H1 (cell line): ENCODE measurements around the gene U2SURP. TPM values are rescaled to one million over a fixed set of nuclear protein-coding genes. Genes with fewer than 3 reads are reported as not detected.

Experiments
- CTCF ChIA-PET: fragments of 300-600 bp; sonication (Branson Sonifier 250); formaldehyde crosslinking; loops from one replicate; lab custom pipeline; 2021; ENCODE audit not compliant: partially characterized antibody; lab: Charles Lee
- POLR2A ChIA-PET: fragments of 300-600 bp; sonication (Branson Sonifier 250); formaldehyde crosslinking; loops from one replicate; lab custom pipeline; 2021; ENCODE audit warnings: inconsistent platforms; ENCODE audit not compliant: partially characterized antibody; lab: Charles Lee
- DNase-seq, 2 experiments: peaks; one replicate each; pipeline versions ENCODE4 v3.0.0 to v3.0.0-alpha.2; 2010 to 2022; ENCODE audit warnings: low spot score in 2 of 2, low read depth in 1 of 2, mixed read lengths in 1 of 2
- FAIRE-seq: peaks from 2 replicates; lab custom pipeline; 2011; peaks lifted over from hg19 to GRCh38; lab: Jason Lieb, UNC
- H2AFZ ChIP-seq: 2 replicates; pipeline ENCODE4 v1.8.1; 2012; ENCODE audit warnings: low read length, inconsistent platforms
- H2AK5ac ChIP-seq: 2 replicates; pipeline ENCODE4 v1.6.1; 2013; ENCODE audit warnings: low read depth, low read length
- H2BK120ac ChIP-seq: replicated peaks from 2 replicates; pipeline ENCODE3; 2013; ENCODE audit warnings: low read depth, low read length, inconsistent platforms
- H2BK12ac ChIP-seq: 2 replicates; pipeline ENCODE4 v1.6.1; 2013; ENCODE audit warnings: low read depth, low read length
- H2BK15ac ChIP-seq: 2 replicates; pipeline ENCODE4 v1.6.1; 2013; ENCODE audit warnings: low read length
- H2BK20ac ChIP-seq: 2 replicates; pipeline ENCODE4 v1.6.1; 2013; ENCODE audit warnings: low read length
- H2BK5ac ChIP-seq: 2 replicates; pipeline ENCODE4 v1.6.1; 2013; ENCODE audit warnings: low read depth, low read length
- H3K14ac ChIP-seq: 2 replicates; pipeline ENCODE4 v1.6.1; 2013; ENCODE audit warnings: inconsistent platforms; ENCODE audit not compliant: insufficient read length
- H3K18ac ChIP-seq: 2 replicates; pipeline ENCODE4 v1.6.1; 2013; ENCODE audit warnings: low read length; ENCODE audit errors: extremely low read depth
- H3K23ac ChIP-seq: 2 replicates; pipeline ENCODE4 v1.6.1; 2013; ENCODE audit warnings: inconsistent platforms; ENCODE audit not compliant: insufficient read length
- H3K23me2 ChIP-seq: 2 replicates; pipeline ENCODE4 v1.6.1; 2013; ENCODE audit warnings: low read depth, low read length
- H3K27ac ChIP-seq: 2 replicates; pipeline ENCODE4 v1.6.1; 2011; ENCODE audit warnings: low read depth, low read length, inconsistent platforms
- H3K27me3 ChIP-seq, 4 experiments: replicated peaks in 1 of 4; 1 replicate in 1 of 4; 2 replicates in 3 of 4; pipeline versions ENCODE4 v1.6.1 to v1.8.1; 2011 to 2013; ENCODE audit warnings: low read length in 3 of 4, mild to moderate bottlenecking in 3 of 4, inconsistent platforms in 2 of 4, mixed read lengths in 2 of 4, moderate library complexity in 1 of 4; ENCODE audit not compliant: control insufficient read depth in 3 of 4, insufficient read depth in 3 of 4; ENCODE audit errors: extremely low read depth in 1 of 4
- H3K36me3 ChIP-seq, 4 experiments: 2 replicates each; pipeline versions ENCODE4 v1.6.1 to v1.8.1; 2011 to 2013; ENCODE audit warnings: mild to moderate bottlenecking in 4 of 4, low read length in 3 of 4, moderate library complexity in 2 of 4, control low read depth in 1 of 4, inconsistent platforms in 1 of 4; ENCODE audit not compliant: insufficient read depth in 4 of 4, control insufficient read depth in 2 of 4
- H3K4ac ChIP-seq: replicated peaks from 2 replicates; pipeline ENCODE3; 2013; ENCODE audit warnings: low read length, low read depth, mixed read lengths, inconsistent platforms; ENCODE audit not compliant: insufficient read length
- H3K4me1 ChIP-seq, 4 experiments: replicated peaks in 1 of 4; 1 replicate in 1 of 4; 2 replicates in 3 of 4; pipeline versions ENCODE4 v1.6.1 to v1.8.1; 2011 to 2013; ENCODE audit warnings: low read length in 3 of 4, inconsistent platforms in 2 of 4, mixed read lengths in 1 of 4; ENCODE audit not compliant: insufficient read depth in 4 of 4, control insufficient read depth in 3 of 4
- H3K4me2 ChIP-seq, 2 experiments: 2 replicates each; pipeline versions ENCODE4 v1.6.1 to v1.8.1; 2011 to 2013; ENCODE audit warnings: low read depth in 2 of 2, low read length in 2 of 2, control low read depth in 1 of 2, inconsistent platforms in 1 of 2, mild to moderate bottlenecking in 1 of 2; ENCODE audit not compliant: insufficient read depth in 1 of 2
- H3K4me3 ChIP-seq, 4 experiments: fragments of 200-600, 300-600 bp in 1 of 4; sonication (generic), shearing (Covaris generic), sonication (Bioruptor Twin) in 1 of 4; 2 replicates each; pipeline versions ENCODE4 v1.5.1 to v1.8.1; 2011 to 2016; ENCODE audit warnings: low read length in 4 of 4, low read depth in 3 of 4, control low read depth in 2 of 4, inconsistent platforms in 2 of 4, mild to moderate bottlenecking in 2 of 4, mixed read lengths in 1 of 4, moderate library complexity in 1 of 4; ENCODE audit not compliant: insufficient read depth in 2 of 4; ENCODE audit errors: extremely low read depth in 1 of 4
- H3K56ac ChIP-seq: replicated peaks from 2 replicates; pipeline ENCODE3; 2013; ENCODE audit warnings: low read depth, mild to moderate bottlenecking, mixed read lengths, low read length, inconsistent platforms; ENCODE audit not compliant: insufficient read length
- H3K79me1 ChIP-seq: 2 replicates; pipeline ENCODE4 v1.6.1; 2013; ENCODE audit warnings: low read depth, low read length, control low read depth
- H3K79me2 ChIP-seq, 2 experiments: 2 replicates each; pipeline versions ENCODE4 v1.6.1 to v1.8.1; 2012 to 2013; ENCODE audit warnings: low read length in 2 of 2, mild to moderate bottlenecking in 2 of 2, inconsistent platforms in 1 of 2; ENCODE audit not compliant: insufficient read depth in 2 of 2, control insufficient read depth in 1 of 2
- H3K9ac ChIP-seq, 4 experiments: replicated peaks in 1 of 4; 1 replicate in 1 of 4; 2 replicates in 3 of 4; pipeline versions ENCODE4 v1.6.1 to v1.8.1; 2011 to 2013; ENCODE audit warnings: low read depth in 3 of 4, low read length in 3 of 4, control low read depth in 2 of 4, mild to moderate bottlenecking in 2 of 4, moderate library complexity in 2 of 4, inconsistent platforms in 1 of 4; ENCODE audit errors: extremely low read depth in 1 of 4
- H3K9me3 ChIP-seq, 2 experiments: 2 replicates each; pipeline versions ENCODE4 v1.6.1 to v1.8.1; 2012 to 2013; ENCODE audit warnings: mild to moderate bottlenecking in 2 of 2, moderate library complexity in 2 of 2, control low read depth in 1 of 2, inconsistent platforms in 1 of 2, low read depth in 1 of 2, low read length in 1 of 2, mixed read lengths in 1 of 2; ENCODE audit not compliant: insufficient read depth in 2 of 2
- H4K20me1 ChIP-seq, 2 experiments: replicated peaks in 1 of 2; 2 replicates each; pipeline versions ENCODE3 to v1.8.1; 2011 to 2013; ENCODE audit warnings: inconsistent platforms in 2 of 2, low read length in 2 of 2, mild to moderate bottlenecking in 1 of 2; ENCODE audit not compliant: insufficient read depth in 2 of 2, control insufficient read depth in 1 of 2
- H4K5ac ChIP-seq: 2 replicates; pipeline ENCODE4 v1.6.1; 2013; ENCODE audit warnings: low read length, low read depth, mixed read lengths, inconsistent platforms; ENCODE audit not compliant: insufficient read length
- H4K8ac ChIP-seq: 2 replicates; pipeline ENCODE4 v1.8.0; 2013; ENCODE audit warnings: mild to moderate bottlenecking, moderate library complexity, low read length, inconsistent platforms; ENCODE audit not compliant: insufficient read depth; ENCODE audit errors: extremely low read depth
- H4K91ac ChIP-seq: replicated peaks from 2 replicates; pipeline ENCODE3; 2013; ENCODE audit warnings: low read length, mixed read lengths, inconsistent platforms; ENCODE audit not compliant: insufficient read length
- CTBP2 ChIP-seq: IDR thresholded peaks from 2 replicates; pipeline ENCODE4 v1.7.0; 2011; ENCODE audit warnings: borderline replicate concordance, mild to moderate bottlenecking, moderate library complexity, mixed read lengths, low read length; ENCODE audit not compliant: insufficient read depth, insufficient read length
- FOSL1 ChIP-seq: IDR thresholded peaks from 2 replicates; pipeline ENCODE4 v1.6.1; 2011; ENCODE audit warnings: mild to moderate bottlenecking, low read depth, low read length, moderate library complexity; ENCODE audit not compliant: insufficient read depth
- NRF1 ChIP-seq: IDR thresholded peaks from 2 replicates; pipeline ENCODE4 v1.6.1; 2011; ENCODE audit warnings: mild to moderate bottlenecking, low read depth, low read length, improper control_type of control experiment
- POLR2A ChIP-seq, 2 experiments: IDR thresholded peaks; 1 replicate in 1 of 2; 2 replicates in 1 of 2; pipeline ENCODE4 v1.6.1; 2011; ENCODE audit warnings: low read depth in 2 of 2, low read length in 2 of 2, mild to moderate bottlenecking in 2 of 2; ENCODE audit errors: control extremely low read depth in 1 of 2
- RFX5 ChIP-seq: IDR thresholded peaks from 2 replicates; pipeline ENCODE4 v1.6.1; 2011; ENCODE audit warnings: low read depth, low read length, improper control_type of control experiment, borderline replicate concordance
- SIRT6 ChIP-seq: IDR thresholded peaks from one replicate; pipeline ENCODE4 v1.7.1; 2012; ENCODE audit warnings: low read length, inconsistent platforms
- SIX5 ChIP-seq: IDR thresholded peaks from 2 replicates; pipeline ENCODE4 v1.6.1; 2011; ENCODE audit warnings: mild to moderate bottlenecking, low read depth, low read length
- SP4 ChIP-seq: IDR thresholded peaks from 2 replicates; pipeline ENCODE4 v1.6.1; 2012; ENCODE audit warnings: low read length, inconsistent platforms
- WGBS, 2 experiments: shearing (Covaris generic) in 1 of 2; methylation state at CpG; one replicate each; pipeline versions ENCODE4 v1.1.6 to v1.1.7; 2013 to 2015; ENCODE audit warnings: low lambda C conversion rate in 2 of 2, mixed read lengths in 2 of 2, inconsistent platforms in 1 of 2, low coverage in 1 of 2, missing lambda C conversion rate in 1 of 2; ENCODE audit not compliant: insufficient replicate concordance in 2 of 2, insufficient coverage in 1 of 2, insufficient read length in 1 of 2; ENCODE audit errors: extremely low coverage in 1 of 2, missing lambda C conversion rate in 1 of 2; 5-methylcytosine and 5-hydroxymethylcytosine counted together
- polyA plus RNA-seq, 7 experiments: library from polyadenylated mRNA; depleted of rRNA in 3 of 7; stranded (reverse) in 5 of 7; unstranded in 2 of 7; fragments of >200 nt in 5 of 7; fragments of 200-250 nt in 2 of 7; gene quantifications; 1 replicate in 5 of 7; 2 replicates in 1 of 7; 4 replicates in 1 of 7; pipeline versions ENCODE4 v1.2.1 to v1.2.3, GENCODE V29; 2011 to 2013; ENCODE audit warnings: missing spikeins in 2 of 7, mixed read lengths in 2 of 7
- total RNA-seq: library from RNA; stranded (reverse); fragmentation: NEBNext Ultra II Directional; extraction: Animal tissue kit (Norgen Biotek cat#: 25700); gene quantifications from 2 replicates; pipeline ENCODE4 v1.2.1, GENCODE V29; 2021

U2SURP gene
- total and polyA plus RNA-seq, 2 of the 8 experiments (the other 6 are each of a cell fraction or from before 2014, with no cell fraction given) = 22.2 to 167 TPM

- H3K4me3 ChIP-seq = no peak overlapping the region
- no peaks in the 10 kb centered on the region for H3K9me3 ChIP-seq
- H3K56ac ChIP-seq = no peak overlapping the region
- H2BK120ac ChIP-seq = no peak overlapping the region
- no peak overlapping the region for H3K18ac ChIP-seq
- no peak overlapping the region for H3K4me2 ChIP-seq
- H2BK15ac ChIP-seq = no peak overlapping the region
- WGBS, 2 experiments = 82% methylated on average over 8 of the region's 8 CpGs; no CpG with 5 or more reads in 1 of the 2 experiments
- no peak overlapping the region for H2BK20ac ChIP-seq
- H4K20me1 ChIP-seq = no peaks in the 10 kb centered on the region
- POLR2A ChIA-PET = no interaction called here
- no peak overlapping the region for H2AK5ac ChIP-seq
- no peak overlapping the region for H3K4ac ChIP-seq
- no peaks in the 10 kb centered on the region for H3K27me3 ChIP-seq
- H3K4me1 ChIP-seq = no peaks in the 10 kb centered on the region
- DNase-seq (no peak), FAIRE-seq (no peak)
- CTCF ChIA-PET = interaction anchor here (0.6 to 8.8 kb wide), 9 partner anchors 7 to 148 kb away, joined by 3 to 51 read pairs (median 5); no protein-coding TSS in a partner anchor
- no peak overlapping the region for H3K14ac ChIP-seq
- no peaks in the 10 kb centered on the region for H3K36me3 ChIP-seq
- no peak overlapping the region for H3K9ac ChIP-seq
- H2BK5ac ChIP-seq = no peak overlapping the region
- no peak overlapping the region for H3K27ac ChIP-seq
- no peaks in the 10 kb centered on the region for H3K79me1 ChIP-seq
- H2BK12ac ChIP-seq = no peak overlapping the region; the same call in 1 of the 2 replicates
- no peak overlapping the region for H3K23ac ChIP-seq
- no peak overlapping the region for H4K91ac ChIP-seq
- H2AFZ ChIP-seq = no peak overlapping the region
- TF ChIP-seq FOSL1 (no peak), NRF1 (no peak), SIRT6 (no peak), RFX5 (no peak), SIX5 (no peak), CTBP2 (no peak), POLR2A (IDR thresholded peaks at IDR 0.05; ENCODE audit: control extremely low read depth in 1 of 2, low read depth in 2 of 2, low read length in 2 of 2) (no peak), SP4 (no peak)
- H3K79me2 ChIP-seq = no peaks in the 10 kb centered on the region
- no peaks in the 10 kb centered on the region for H3K23me2 ChIP-seq
- no peak overlapping the region for H4K8ac ChIP-seq
- H4K5ac ChIP-seq = no peak overlapping the region
These were observed 24.6 kb upstream of the U2SURP start for GRCh38 chr3:142976621-142977398.
